HCT116 (cell line): ENCODE measurements around the gene MTRF1L. TPM values are rescaled to one million over a fixed set of nuclear protein-coding genes. Genes with fewer than 3 reads are reported as not detected.

ENCODE experiments used
- ATAC-seq: fragments of 200-7000 bp; cut with Tn5 transposase; 2 replicates; pipeline ENCODE4 v1.9.1; 2020; ENCODE audit warnings: mild to moderate bottlenecking, moderate library complexity
- BruUV-seq: library from RNA; stranded (reverse); fragments of 400-500 nt; replicated peaks from 2 replicates; lab custom pipeline; 2021; lab: Mats Ljungman, UMichigan
- CTCF ChIA-PET: fragments of 300-600 bp; sonication (Branson Sonifier 250); formaldehyde crosslinking; loops from one replicate; lab custom pipeline; 2021; ENCODE audit warnings: antibody characterized with exemption; lab: Charles Lee
- POLR2A ChIA-PET: fragments of 300-600, 350-600 bp; sonication (Branson Sonifier 250); formaldehyde crosslinking; loops from one replicate; lab custom pipeline; 2021; ENCODE audit warnings: antibody characterized with exemption; lab: Charles Lee
- RAD21 ChIA-PET, 2 experiments: fragments of 300-600 bp; sonication (Branson Sonifier 250); formaldehyde crosslinking; loops; one replicate each; lab custom pipeline; 2023; ENCODE audit warnings: low total read pairs in 2 of 2; ENCODE audit not compliant: uncharacterized antibody in 2 of 2, unreplicated experiment in 2 of 2, low non-redundant PET in 1 of 2; lab: Charles Lee
- DNase-seq: peaks from one replicate; pipeline ENCODE4 v3.0.0-alpha.2; 2010; ENCODE audit warnings: low read depth, low spot score
- H2AFZ ChIP-seq: fragments of 200-600 bp; shearing (Covaris generic), sonication (generic); 2 replicates; pipeline ENCODE4 v1.6.1; 2017; ENCODE audit warnings: low read depth, mixed run types, mixed read lengths, antibody characterized with exemption, low read length; ENCODE audit not compliant: poor library complexity, severe bottlenecking
- H3K27ac ChIP-seq: 2 replicates; pipeline ENCODE4 v1.5.1; 2012; ENCODE audit warnings: low read depth, low read length
- H3K27me3 ChIP-seq: fragments of 200-600 bp; sonication (generic); 2 replicates; pipeline ENCODE4 v1.6.1; 2016; ENCODE audit warnings: mixed run types, low read length, mixed read lengths; ENCODE audit not compliant: insufficient read depth
- H3K36me3 ChIP-seq, 2 experiments: fragments of 200-500 bp in 1 of 2; fragments of 200-600 bp in 1 of 2; sonication (Bioruptor generic) in 1 of 2; sonication (generic) in 1 of 2; 2 replicates each; pipeline versions ENCODE4 v1.5.1 to v1.6.1; 2014 to 2016; ENCODE audit warnings: low read length in 2 of 2, inconsistent platforms in 1 of 2, mixed read lengths in 1 of 2, mixed run types in 1 of 2; ENCODE audit not compliant: insufficient read depth in 2 of 2, control insufficient read depth in 1 of 2
- H3K4me1 ChIP-seq, 2 experiments: fragments of 200-600 bp in 1 of 2; sonication (generic) in 1 of 2; 2 replicates each; pipeline versions ENCODE4 v1.5.1 to v1.6.1; 2012 to 2017; ENCODE audit warnings: low read length in 2 of 2, inconsistent platforms in 1 of 2, mild to moderate bottlenecking in 1 of 2, mixed read lengths in 1 of 2, mixed run types in 1 of 2, moderate library complexity in 1 of 2; ENCODE audit not compliant: insufficient read depth in 2 of 2, control insufficient read depth in 1 of 2
- H3K4me2 ChIP-seq: fragments of 200-600 bp; sonication (generic); 2 replicates; pipeline ENCODE4 v1.6.1; 2017; ENCODE audit warnings: mixed run types, low read length, mixed read lengths
- H3K4me3 ChIP-seq, 2 experiments: fragments of 200-600 bp in 1 of 2; sonication (generic) in 1 of 2; replicated peaks in 1 of 2; 2 replicates each; pipeline ENCODE4 v1.5.1; 2011 to 2016; ENCODE audit warnings: low read length in 2 of 2, control low read depth in 1 of 2, low read depth in 1 of 2, mild to moderate bottlenecking in 1 of 2, mixed read lengths in 1 of 2, mixed run types in 1 of 2
- H3K79me2 ChIP-seq: fragments of 200-600 bp; sonication (generic); 2 replicates; pipeline ENCODE4 v1.6.1; 2017; ENCODE audit warnings: mild to moderate bottlenecking, mixed run types, low read length, moderate library complexity, mixed read lengths; ENCODE audit not compliant: insufficient read depth
- H3K9ac ChIP-seq: fragments of 200-600 bp; sonication (generic); 2 replicates; pipeline ENCODE4 v1.6.1; 2016; ENCODE audit warnings: low read length, mixed read lengths
- H3K9me2 ChIP-seq: fragments of 200-600 bp; sonication (generic), shearing (Covaris generic); 2 replicates; pipeline ENCODE4 v1.6.1; 2017; ENCODE audit warnings: mixed run types, mild to moderate bottlenecking, moderate library complexity; ENCODE audit not compliant: insufficient read depth
- H3K9me3 ChIP-seq, 2 experiments: fragments of 200-500 bp in 1 of 2; fragments of 200-600 bp in 1 of 2; sonication (Bioruptor generic) in 1 of 2; sonication (generic) in 1 of 2; 2 replicates each; pipeline ENCODE4 v1.6.1; 2014 to 2017; ENCODE audit warnings: low read length in 2 of 2, mixed read lengths in 2 of 2, inconsistent platforms in 1 of 2, low read depth in 1 of 2, mild to moderate bottlenecking in 1 of 2, mixed run types in 1 of 2, moderate library complexity in 1 of 2; ENCODE audit not compliant: control insufficient read depth in 1 of 2, insufficient read depth in 1 of 2
- H4K20me1 ChIP-seq: fragments of 200-600 bp; sonication (generic), shearing (Covaris generic); 2 replicates; pipeline ENCODE4 v1.6.1; 2017; ENCODE audit warnings: mixed run types, mild to moderate bottlenecking, moderate library complexity; ENCODE audit not compliant: insufficient read depth
- CEBPB ChIP-seq: IDR thresholded peaks from 2 replicates; pipeline ENCODE4 v1.6.1; 2012; ENCODE audit warnings: low read depth
- ELF1 ChIP-seq: IDR thresholded peaks from 2 replicates; pipeline ENCODE4 v1.6.1; 2012; ENCODE audit warnings: low read depth, borderline replicate concordance
- EZH2 ChIP-seq: fragments of 200-600 bp; sonication (generic); IDR thresholded peaks from 2 replicates; pipeline ENCODE4 v1.6.1; 2017; ENCODE audit warnings: antibody characterized with exemption, mixed run types
- RAD21 ChIP-seq: IDR thresholded peaks from 2 replicates; pipeline ENCODE4 v1.6.1; 2012; ENCODE audit warnings: low read depth, mild to moderate bottlenecking
- SIN3A ChIP-seq: IDR thresholded peaks from 2 replicates; pipeline ENCODE4 v1.6.1; 2012; ENCODE audit warnings: low read depth
- SRF ChIP-seq: IDR thresholded peaks from 2 replicates; pipeline ENCODE4 v1.6.1; 2012; ENCODE audit warnings: low read depth
- TCF7L2 ChIP-seq: IDR thresholded peaks from 2 replicates; pipeline ENCODE4 v1.7.0; 2011; ENCODE audit warnings: borderline replicate concordance, inconsistent platforms; ENCODE audit not compliant: insufficient read depth, insufficient read length; ENCODE audit errors: extremely low read depth
- ZNF274 ChIP-seq: fragments of 200-500 bp; sonication (Bioruptor generic); IDR thresholded peaks from 2 replicates; pipeline ENCODE4 v1.6.1; 2014; ENCODE audit warnings: mild to moderate bottlenecking, low read depth, low read length, inconsistent platforms
- intact Hi-C: fragments of 100-400 bp; cut with micrococcal nuclease; formaldehyde crosslinking; loops from 2 replicates; pipeline ENCODE4 v1.10.0; 2022
- total RNA-seq: library from RNA; stranded (reverse); gene quantifications from one replicate; pipeline ENCODE4 v1.2.1, GENCODE V29; 2021; ENCODE audit not compliant: unreplicated experiment
- TF ChIP-seq, protein P1 (sequence below): IDR thresholded peaks from 2 replicates; pipeline ENCODE4 v1.6.1; 2012; ENCODE audit warnings: low read depth

MTRF1L gene
- total RNA-seq, 1 experiment from 2014 or later = 26.2 TPM

DNA sequence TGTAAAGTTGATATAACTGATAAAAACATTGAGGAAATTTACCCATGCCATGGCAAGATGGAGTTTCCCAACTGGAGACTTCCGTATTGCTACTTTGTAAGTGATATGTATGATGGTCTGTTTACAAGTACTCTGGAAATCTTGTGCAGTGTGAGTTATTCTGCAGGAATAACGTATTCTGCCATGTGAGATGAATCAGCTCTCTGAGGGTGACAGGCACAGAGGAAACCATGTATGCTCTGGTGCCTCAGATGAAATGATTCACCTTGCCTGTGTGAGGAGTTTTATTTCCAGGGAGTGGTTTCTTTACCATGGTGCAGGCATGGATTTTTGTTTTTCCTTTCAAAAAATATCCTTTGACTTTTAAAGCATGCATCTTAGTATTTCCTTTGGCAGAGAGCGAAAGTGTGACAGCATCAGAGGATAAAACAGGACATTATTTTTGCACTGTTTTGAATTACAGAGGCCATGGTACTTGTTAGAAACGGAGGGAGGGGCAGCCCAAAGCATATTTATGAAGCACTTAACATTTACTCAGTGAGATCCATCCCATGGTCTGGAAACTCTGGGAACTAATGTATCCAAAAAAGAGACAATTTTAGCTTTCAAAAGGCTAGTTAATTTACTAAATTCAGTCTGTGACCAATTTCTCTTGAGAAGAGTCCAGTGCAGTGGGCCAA is 36.0 kb upstream of the MTRF1L start (continued):
- TF ChIP-seq, protein P1, sequence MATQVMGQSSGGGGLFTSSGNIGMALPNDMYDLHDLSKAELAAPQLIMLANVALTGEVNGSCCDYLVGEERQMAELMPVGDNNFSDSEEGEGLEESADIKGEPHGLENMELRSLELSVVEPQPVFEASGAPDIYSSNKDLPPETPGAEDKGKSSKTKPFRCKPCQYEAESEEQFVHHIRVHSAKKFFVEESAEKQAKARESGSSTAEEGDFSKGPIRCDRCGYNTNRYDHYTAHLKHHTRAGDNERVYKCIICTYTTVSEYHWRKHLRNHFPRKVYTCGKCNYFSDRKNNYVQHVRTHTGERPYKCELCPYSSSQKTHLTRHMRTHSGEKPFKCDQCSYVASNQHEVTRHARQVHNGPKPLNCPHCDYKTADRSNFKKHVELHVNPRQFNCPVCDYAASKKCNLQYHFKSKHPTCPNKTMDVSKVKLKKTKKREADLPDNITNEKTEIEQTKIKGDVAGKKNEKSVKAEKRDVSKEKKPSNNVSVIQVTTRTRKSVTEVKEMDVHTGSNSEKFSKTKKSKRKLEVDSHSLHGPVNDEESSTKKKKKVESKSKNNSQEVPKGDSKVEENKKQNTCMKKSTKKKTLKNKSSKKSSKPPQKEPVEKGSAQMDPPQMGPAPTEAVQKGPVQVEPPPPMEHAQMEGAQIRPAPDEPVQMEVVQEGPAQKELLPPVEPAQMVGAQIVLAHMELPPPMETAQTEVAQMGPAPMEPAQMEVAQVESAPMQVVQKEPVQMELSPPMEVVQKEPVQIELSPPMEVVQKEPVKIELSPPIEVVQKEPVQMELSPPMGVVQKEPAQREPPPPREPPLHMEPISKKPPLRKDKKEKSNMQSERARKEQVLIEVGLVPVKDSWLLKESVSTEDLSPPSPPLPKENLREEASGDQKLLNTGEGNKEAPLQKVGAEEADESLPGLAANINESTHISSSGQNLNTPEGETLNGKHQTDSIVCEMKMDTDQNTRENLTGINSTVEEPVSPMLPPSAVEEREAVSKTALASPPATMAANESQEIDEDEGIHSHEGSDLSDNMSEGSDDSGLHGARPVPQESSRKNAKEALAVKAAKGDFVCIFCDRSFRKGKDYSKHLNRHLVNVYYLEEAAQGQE = no peak
- no peak for TF ChIP-seq RAD21
- TF ChIP-seq EZH2 = no peak
- TF ChIP-seq CEBPB = no peak
- no peak for TF ChIP-seq TCF7L2
- no peak for TF ChIP-seq SRF
- TF ChIP-seq ELF1 = no peak
- TF ChIP-seq SIN3A = no peak

DNA sequence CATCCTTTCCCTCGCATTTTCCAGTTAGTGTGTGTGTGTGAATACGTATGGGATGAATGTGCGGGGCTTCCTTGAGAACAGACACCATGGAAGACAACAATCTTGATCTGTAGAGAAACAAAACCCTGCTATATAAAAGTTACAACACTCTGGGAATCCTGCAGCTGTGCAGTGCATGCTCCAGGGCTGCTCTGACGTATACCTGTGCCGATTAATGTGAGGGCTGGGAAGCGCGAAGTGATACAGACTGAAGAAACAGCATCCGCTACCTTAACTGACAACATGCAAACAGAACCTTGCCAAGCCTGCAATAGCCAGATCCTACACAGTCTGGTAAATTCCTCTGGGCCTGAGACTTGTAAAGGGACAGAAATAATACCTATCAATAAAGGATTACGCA is 31.6 kb upstream of the MTRF1L start:
- H3K27ac ChIP-seq = no peak overlapping the region
- no peak overlapping the region for H3K9ac ChIP-seq
- H3K4me2 ChIP-seq = no peak overlapping the region
- no peaks in the 10 kb centered on the region for H3K27me3 ChIP-seq
- TF ChIP-seq, protein P1 = no peak
- no peak for TF ChIP-seq ELF1
- no peak for TF ChIP-seq ZNF274
- no peak for TF ChIP-seq SRF
- no peak for TF ChIP-seq SIN3A
- intact Hi-C loops = loop anchor here (5.0 kb wide), 3 partner anchors 478 to 913 kb away; no protein-coding TSS in a partner anchor
- H3K9me2 ChIP-seq = no peaks in the 10 kb centered on the region
- ChIA-PET POLR2A (no interaction called here), CTCF (interaction anchor here (1.2 to 1.3 kb wide), 2 partner anchors 918 to 1006 kb away, joined by 3 to 4 read pairs; no protein-coding TSS in a partner anchor), RAD21 (no interaction called here)
- H3K4me1 ChIP-seq = no peaks in the 10 kb centered on the region
- no peaks in the 10 kb centered on the region for H3K36me3 ChIP-seq
- DNase-seq = no peak
- no peaks in the 10 kb centered on the region for H4K20me1 ChIP-seq
- H3K79me2 ChIP-seq = no peaks in the 10 kb centered on the region
- no peaks in the 10 kb centered on the region for H3K9me3 ChIP-seq
- no TSS peak for BruUV-seq
- no peak overlapping the region for H2AFZ ChIP-seq
- ATAC-seq = no peak
- H3K4me3 ChIP-seq = no peak overlapping the region
